CD4-positive, alpha-beta T cell treated with Interferon gamma for 1 hour (primary cell): ENCODE data around the gene PNMA8A.

Source experiments
- DNase-seq: peaks from one replicate; pipeline ENCODE4 v3.0.0-alpha.2; 2020

Gene PNMA8A

GRCh38 chr19:46491975-46492682 lies 20.8 kb upstream of the PNMA8A start:
- no peak for DNase-seq

GRCh38 chr19:46490774-46491173 lies 19.4 kb upstream of the PNMA8A start:
- no peak for DNase-seq

- no peak for DNase-seq
Observed at GRCh38 chr19:46489445-46490272, 18.3 kb upstream of the PNMA8A start.

- DNase-seq: no peak
Observed at GRCh38 chr19:46488551-46488950, 17.2 kb upstream of the PNMA8A start.

- peak; percentile 52 for DNase-seq
Observed at GRCh38 chr19:46487802-46488445, 16.6 kb upstream of the PNMA8A start.

- DNase-seq: no peak
Observed at GRCh38 chr19:46487178-46487801, 15.9 kb upstream of the PNMA8A start.

- no peak for DNase-seq
Observed at GRCh38 chr19:46486358-46486757, 15.0 kb upstream of the PNMA8A start.

GRCh38 chr19:46484656-46485055 lies 13.3 kb upstream of the PNMA8A start:
- no peak for DNase-seq

- DNase-seq: no peak
Observed at GRCh38 chr19:46482631-46483030, 11.3 kb upstream of the PNMA8A start.

- no peak for DNase-seq
Observed at GRCh38 chr19:46481947-46482346, 10.6 kb upstream of the PNMA8A start.

GRCh38 chr19:46481223-46481848 lies 10.0 kb upstream of the PNMA8A start:
- DNase-seq: no peak

- DNase-seq: no peak
Observed at GRCh38 chr19:46480415-46480814, 9.1 kb upstream of the PNMA8A start.

- DNase-seq: peak; percentile 17
Observed at GRCh38 chr19:46478356-46478986, 7.1 kb upstream of the PNMA8A start.

GRCh38 chr19:46475986-46476385 lies 4.6 kb upstream of the PNMA8A start:
- DNase-seq: no peak

- no peak for DNase-seq
Observed at GRCh38 chr19:46474211-46474610, 2.8 kb upstream of the PNMA8A start.

- DNase-seq: no peak
Observed at GRCh38 chr19:46472592-46472991, 1.2 kb upstream of the PNMA8A start.

GRCh38 chr19:46471811-46472543 lies 614 bp upstream of the PNMA8A start:
- no peak for DNase-seq

- DNase-seq: no peak
Observed at GRCh38 chr19:46470376-46470775, 987 bp downstream of the PNMA8A start.

- no peak for DNase-seq
Observed at GRCh38 chr19:46469541-46470185, 1.7 kb downstream of the PNMA8A start.

GRCh38 chr19:46466536-46467196 lies 4.7 kb downstream of the PNMA8A start:
- no peak for DNase-seq

- DNase-seq: no peak
Observed at GRCh38 chr19:46463516-46463915, 7.8 kb downstream of the PNMA8A start.
